GM23248 (cell line): ENCODE data around the gene NKAIN2. TPM values are rescaled to one million over a fixed set of nuclear protein-coding genes. Genes with fewer than 3 reads are reported as not detected.

Experiments
- DNase-seq: peaks from one replicate; pipeline ENCODE4 v3.0.0-alpha.2; 2015
- H2AFZ ChIP-seq: fragments of 200-600 bp; sonication (generic); 2 replicates; pipeline ENCODE4 v1.6.1; 2016; ENCODE audit warnings: antibody characterized with exemption
- H3F3A ChIP-seq: fragments of 200-600 bp; sonication (generic); 2 replicates; pipeline ENCODE4 v1.6.1; 2016; ENCODE audit warnings: mild to moderate bottlenecking, antibody characterized with exemption, mixed run types; ENCODE audit not compliant: insufficient read depth
- H3K27ac ChIP-seq: fragments of 200-600 bp; sonication (generic); 2 replicates; pipeline ENCODE4 v1.5.1; 2016; ENCODE audit warnings: mild to moderate bottlenecking
- H3K27me3 ChIP-seq: fragments of 200-600 bp; sonication (generic); replicated peaks from 2 replicates; pipeline ENCODE4 v1.6.1; 2016; ENCODE audit warnings: mild to moderate bottlenecking; ENCODE audit not compliant: insufficient read depth
- H3K36me3 ChIP-seq: fragments of 200-600 bp; sonication (generic); 2 replicates; pipeline ENCODE4 v1.6.1; 2016; ENCODE audit warnings: low read depth, mild to moderate bottlenecking
- H3K4me1 ChIP-seq: fragments of 200-600 bp; sonication (generic); 2 replicates; pipeline ENCODE4 v1.6.1; 2016; ENCODE audit warnings: mild to moderate bottlenecking; ENCODE audit not compliant: insufficient read depth
- H3K4me2 ChIP-seq: fragments of 200-600 bp; sonication (generic); one replicate; pipeline ENCODE4 v1.6.1; 2016; ENCODE audit warnings: mild to moderate bottlenecking; ENCODE audit not compliant: unreplicated experiment
- H3K4me3 ChIP-seq: fragments of 200-600 bp; sonication (generic); 2 replicates; pipeline ENCODE4 v1.5.1; 2016; ENCODE audit warnings: mild to moderate bottlenecking
- H3K79me2 ChIP-seq: fragments of 200-600 bp; sonication (generic); 2 replicates; pipeline ENCODE4 v1.6.1; 2016; ENCODE audit warnings: mild to moderate bottlenecking; ENCODE audit not compliant: insufficient read depth
- H3K9ac ChIP-seq: fragments of 200-600 bp; sonication (generic); 2 replicates; pipeline ENCODE4 v1.6.1; 2016; ENCODE audit warnings: mild to moderate bottlenecking
- H3K9me2 ChIP-seq: fragments of 200-600 bp; sonication (generic); 2 replicates; pipeline ENCODE4 v1.6.1; 2016; ENCODE audit warnings: mixed run types, mild to moderate bottlenecking, moderate library complexity; ENCODE audit not compliant: insufficient read depth
- H3K9me3 ChIP-seq: fragments of 200-600 bp; sonication (generic); one replicate; pipeline ENCODE4 v1.6.1; 2017; ENCODE audit warnings: low read depth
- H4K20me1 ChIP-seq: fragments of 200-600 bp; sonication (generic); 2 replicates; pipeline ENCODE4 v1.6.0; 2016; ENCODE audit not compliant: insufficient read depth
- EZH2 ChIP-seq: fragments of 200-600 bp; sonication (generic); IDR thresholded peaks from 2 replicates; pipeline ENCODE4 v1.6.1; 2018; ENCODE audit warnings: antibody characterized with exemption, mild to moderate bottlenecking; ENCODE audit not compliant: insufficient read depth, poor library complexity, severe bottlenecking
- EZH2phosphoT487 ChIP-seq: fragments of 200-600 bp; sonication (generic); IDR thresholded peaks from 2 replicates; pipeline ENCODE4 v1.6.1; 2018; ENCODE audit warnings: antibody characterized with exemption, moderate library complexity, mild to moderate bottlenecking, low read depth; ENCODE audit not compliant: insufficient read depth
- WGBS, 2 experiments: methylation state at CpG; one replicate each; pipeline ENCODE4 v1.1.6; 2015 to 2017; ENCODE audit warnings: low lambda C conversion rate in 2 of 2, low coverage in 1 of 2; ENCODE audit errors: missing lambda C conversion rate in 2 of 2; 5-methylcytosine and 5-hydroxymethylcytosine counted together
- in situ Hi-C: fragments of 300-500 bp; cut with MboI; formaldehyde crosslinking; loops from 2 replicates; pipeline ENCODE4 v1.15.0; 2020
- polyA plus RNA-seq: library from polyadenylated mRNA; unstranded; fragments of >200 nt; fragmentation: Nextera tagmentation; extraction: Ambion mirVana; gene quantifications from 2 replicates; pipeline ENCODE4 v1.2.1, GENCODE V29; 2016
- total RNA-seq: library from RNA; depleted of rRNA; stranded (reverse); fragments of >200 nt; shearing (Covaris generic); gene quantifications from 2 replicates; pipeline ENCODE4 v1.2.3, GENCODE V29; 2014

The NKAIN2 gene
- total and polyA plus RNA-seq, 2 experiments from 2014 or later = not detected

GRCh38 chr6:124052120-124052519, 248.5 kb downstream of the NKAIN2 start:
- TF ChIP-seq EZH2phosphoT487 (no peak), EZH2 (no peak)
- Histone ChIP-seq H3K4me3 (no peak overlapping the region), H3K4me2 (no peak overlapping the region), H3K9me2 (no peaks in the 10 kb centered on the region), H3F3A (no peaks in the 10 kb centered on the region), H3K79me2 (no peaks in the 10 kb centered on the region), H3K27me3 (no peaks in the 10 kb centered on the region), H4K20me1 (no peaks in the 10 kb centered on the region), H3K27ac (no peak overlapping the region), H2AFZ (no peak overlapping the region), H3K9ac (no peak overlapping the region), H3K9me3 (no peaks in the 10 kb centered on the region), H3K36me3 (no peaks in the 10 kb centered on the region), H3K4me1 (no peaks in the 10 kb centered on the region)
- DNase-seq = no peak
- WGBS, 2 experiments = 8 to 14% methylated on average over 5 of the region's 5 CpGs
- in situ Hi-C loops = no loop called here

- Histone ChIP-seq H3K79me2 (no peaks in the 10 kb centered on the region), H4K20me1 (no peaks in the 10 kb centered on the region), H3K4me1 (no peaks in the 10 kb centered on the region), H3K9me2 (no peaks in the 10 kb centered on the region), H3F3A (no peaks in the 10 kb centered on the region), H3K4me3 (no peak overlapping the region), H3K9ac (no peak overlapping the region), H2AFZ (no peak overlapping the region), H3K36me3 (no peaks in the 10 kb centered on the region), H3K27me3 (no peaks in the 10 kb centered on the region), H3K27ac (no peak overlapping the region), H3K4me2 (no peak overlapping the region), H3K9me3 (no peaks in the 10 kb centered on the region)
- no peak for TF ChIP-seq EZH2phosphoT487
- no peak for TF ChIP-seq EZH2
- no peak for DNase-seq
- WGBS, 2 experiments = 27 to 46% methylated on average over 2 of the region's 2 CpGs
- in situ Hi-C loops = no loop called here
Measured at GRCh38 chr6:124053315-124053714, 249.7 kb downstream of the NKAIN2 start.

GRCh38 chr6:124054034-124054433, 250.4 kb downstream of the NKAIN2 start:
- Histone ChIP-seq H3K27ac (no peak overlapping the region), H3K9ac (no peak overlapping the region), H3F3A (no peaks in the 10 kb centered on the region), H3K27me3 (no peaks in the 10 kb centered on the region), H3K9me2 (no peaks in the 10 kb centered on the region), H4K20me1 (no peaks in the 10 kb centered on the region), H2AFZ (no peak overlapping the region), H3K36me3 (no peaks in the 10 kb centered on the region), H3K9me3 (no peaks in the 10 kb centered on the region), H3K4me1 (no peaks in the 10 kb centered on the region), H3K79me2 (no peaks in the 10 kb centered on the region), H3K4me2 (no peak overlapping the region), H3K4me3 (no peak overlapping the region)
- TF ChIP-seq EZH2phosphoT487 (no peak), EZH2 (no peak)
- in situ Hi-C loops = no loop called here
- DNase-seq = no peak

- H3K27ac ChIP-seq = no peak overlapping the region
- DNase-seq = no peak
- no peaks in the 10 kb centered on the region for H3K27me3 ChIP-seq
- TF ChIP-seq EZH2 = no peak
- no peak for TF ChIP-seq EZH2phosphoT487
- no peak overlapping the region for H3K9ac ChIP-seq
- H3F3A ChIP-seq = no peaks in the 10 kb centered on the region
- no peak overlapping the region for H3K4me3 ChIP-seq
- no peaks in the 10 kb centered on the region for H3K9me2 ChIP-seq
- no peaks in the 10 kb centered on the region for H4K20me1 ChIP-seq
- H3K4me2 ChIP-seq = no peak overlapping the region
- no peaks in the 10 kb centered on the region for H3K36me3 ChIP-seq
- H3K79me2 ChIP-seq = no peaks in the 10 kb centered on the region
- in situ Hi-C loops = no loop called here
- H2AFZ ChIP-seq = no peak overlapping the region
- no peaks in the 10 kb centered on the region for H3K9me3 ChIP-seq
- no peaks in the 10 kb centered on the region for H3K4me1 ChIP-seq
Measured at GRCh38 chr6:124055395-124055794, 251.7 kb downstream of the NKAIN2 start.

DNA sequence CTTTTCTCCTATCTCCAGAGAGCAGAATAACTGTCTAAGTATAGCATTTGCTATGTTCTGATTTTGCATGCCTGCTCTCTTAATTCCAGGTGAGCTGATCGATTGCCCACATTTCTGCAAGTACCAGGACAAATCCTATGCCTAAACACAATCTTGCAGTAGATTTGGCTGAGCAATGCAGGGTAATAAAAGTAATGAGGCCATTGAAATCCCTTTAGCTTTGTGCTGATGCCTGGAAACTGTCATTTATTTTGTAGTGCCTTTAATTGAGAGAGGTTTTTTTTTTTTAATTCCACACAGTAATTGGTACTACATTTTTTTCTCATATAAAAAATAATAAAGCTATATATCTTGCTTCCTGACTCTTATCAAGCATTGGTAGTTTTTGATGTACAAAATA, 252.3 kb downstream of the NKAIN2 start:
- no peak overlapping the region for H3K4me2 ChIP-seq
- in situ Hi-C loops = no loop called here
- H3K9ac ChIP-seq = no peak overlapping the region
- no peaks in the 10 kb centered on the region for H4K20me1 ChIP-seq
- no peaks in the 10 kb centered on the region for H3K79me2 ChIP-seq
- H3K9me3 ChIP-seq = no peaks in the 10 kb centered on the region
- no peak for TF ChIP-seq EZH2phosphoT487
- no peak for TF ChIP-seq EZH2
- H3K36me3 ChIP-seq = no peaks in the 10 kb centered on the region
- DNase-seq = no peak
- no peaks in the 10 kb centered on the region for H3K9me2 ChIP-seq
- no peaks in the 10 kb centered on the region for H3K4me1 ChIP-seq
- WGBS, 2 experiments = 0% methylated on average over 1 of the region's 1 CpG
- H3F3A ChIP-seq = no peaks in the 10 kb centered on the region
- no peak overlapping the region for H2AFZ ChIP-seq
- H3K4me3 ChIP-seq = no peak overlapping the region
- no peaks in the 10 kb centered on the region for H3K27me3 ChIP-seq
- no peak overlapping the region for H3K27ac ChIP-seq
